ENCODE data around the gene ICE2. TPM values are rescaled to one million over a fixed set of nuclear protein-coding genes. Genes with fewer than 3 reads are reported as not detected.

ICE2 gene, protein sequence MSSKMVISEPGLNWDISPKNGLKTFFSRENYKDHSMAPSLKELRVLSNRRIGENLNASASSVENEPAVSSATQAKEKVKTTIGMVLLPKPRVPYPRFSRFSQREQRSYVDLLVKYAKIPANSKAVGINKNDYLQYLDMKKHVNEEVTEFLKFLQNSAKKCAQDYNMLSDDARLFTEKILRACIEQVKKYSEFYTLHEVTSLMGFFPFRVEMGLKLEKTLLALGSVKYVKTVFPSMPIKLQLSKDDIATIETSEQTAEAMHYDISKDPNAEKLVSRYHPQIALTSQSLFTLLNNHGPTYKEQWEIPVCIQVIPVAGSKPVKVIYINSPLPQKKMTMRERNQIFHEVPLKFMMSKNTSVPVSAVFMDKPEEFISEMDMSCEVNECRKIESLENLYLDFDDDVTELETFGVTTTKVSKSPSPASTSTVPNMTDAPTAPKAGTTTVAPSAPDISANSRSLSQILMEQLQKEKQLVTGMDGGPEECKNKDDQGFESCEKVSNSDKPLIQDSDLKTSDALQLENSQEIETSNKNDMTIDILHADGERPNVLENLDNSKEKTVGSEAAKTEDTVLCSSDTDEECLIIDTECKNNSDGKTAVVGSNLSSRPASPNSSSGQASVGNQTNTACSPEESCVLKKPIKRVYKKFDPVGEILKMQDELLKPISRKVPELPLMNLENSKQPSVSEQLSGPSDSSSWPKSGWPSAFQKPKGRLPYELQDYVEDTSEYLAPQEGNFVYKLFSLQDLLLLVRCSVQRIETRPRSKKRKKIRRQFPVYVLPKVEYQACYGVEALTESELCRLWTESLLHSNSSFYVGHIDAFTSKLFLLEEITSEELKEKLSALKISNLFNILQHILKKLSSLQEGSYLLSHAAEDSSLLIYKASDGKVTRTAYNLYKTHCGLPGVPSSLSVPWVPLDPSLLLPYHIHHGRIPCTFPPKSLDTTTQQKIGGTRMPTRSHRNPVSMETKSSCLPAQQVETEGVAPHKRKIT
- total RNA-seq (10 to 100 TPM; 36.0 to 67.5 TPM), polyA plus RNA-seq (10 to 100 TPM in 1 of 2 donors, 1 to 10 TPM in 1; 10.0 to 11.3 TPM)
- long read RNA-seq, donor 1, full-length matches to known transcripts, result 15 of 15 reads
- long read RNA-seq, donor 1, partial matches to known transcripts, result 0 of 15 reads
- long read RNA-seq, donor 1, other reads (novel, unspliced or antisense), result 0 of 15 reads
- long read RNA-seq, donor 2, partial matches to known transcripts, result 0 of 1 reads
- long read RNA-seq, donor 2, other reads (novel, unspliced or antisense), result 0 of 1 reads
- long read RNA-seq, donor 3, full-length matches to known transcripts, result 2 of 2 reads
- long read RNA-seq, donor 3, partial matches to known transcripts, result 0 of 2 reads
- long read RNA-seq, donor 3, other reads (novel, unspliced or antisense), result 0 of 2 reads
- long read RNA-seq, donor 4, partial matches to known transcripts, result 0 of 1 reads
- long read RNA-seq, donor 4, other reads (novel, unspliced or antisense), result 0 of 1 reads
- long read RNA-seq, donor 5, full-length matches to known transcripts, result 4 of 10 reads
- long read RNA-seq, donor 5, partial matches to known transcripts, result 6 of 10 reads
- long read RNA-seq, donor 5, other reads (novel, unspliced or antisense), result 0 of 10 reads

- H3K27me3 ChIP-seq (ENCODE audit: control insufficient read depth in 3 of 3, insufficient read depth in 3 of 3, low read length in 2 of 3), result no peaks in the 10 kb centered on the region
- WGBS, 2 donors, result 0% methylated on average over 55 to 57 of the region's 57 CpGs
- peak; percentile 93 for ATAC-seq (ENCODE audit: insufficient read depth, low FRiP score)
Measured at GRCh38 chr15:60478566-60479360, at the start of gene ICE2. ICE2 (minus strand) TSS chr15:60479142; CDS start chr15:60477977, 1,165 bp downstream.

DNA sequence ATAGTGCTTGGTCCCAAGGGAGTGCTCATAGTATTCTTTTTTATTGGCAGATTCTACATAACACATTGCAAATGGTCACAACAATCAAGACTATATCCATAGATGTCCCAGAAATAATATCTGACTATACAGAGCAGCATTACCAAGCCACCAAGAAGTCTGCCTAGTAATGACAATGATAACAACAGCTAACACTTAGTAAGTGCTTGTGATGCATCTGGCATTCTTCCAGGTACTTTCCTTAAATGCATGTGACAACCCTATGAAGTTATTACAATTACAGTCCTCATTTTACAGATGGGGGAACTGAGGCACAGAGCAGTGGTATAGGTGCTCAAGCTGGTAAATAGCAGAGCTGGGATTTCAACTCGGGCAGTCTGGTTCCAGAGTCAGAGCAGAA lies 49.6 kb upstream of the ICE2 start:
- WGBS, 2 donors, result 89 to 94% methylated on average over 1 of the region's 1 CpG
- Histone ChIP-seq H3K4me3 (no peak overlapping the region), H3K27ac (ENCODE audit: low read depth in 1 of 2, low read length in 1 of 2) (no peak overlapping the region), H3K4me1 (ENCODE audit: control insufficient read depth in 5 of 5, insufficient read depth in 5 of 5, low read length in 5 of 5) (peaks cover 0 to 25% (median 4%) of the 10 kb centered on the region in 5 donors), H3K36me3 (ENCODE audit: control insufficient read depth in 4 of 4, insufficient read depth in 4 of 4, low read length in 4 of 4) (peaks cover 0 to 6% (median 2%) of the 10 kb centered on the region in 4 donors), H3K9ac (ENCODE audit: insufficient read depth in 1 of 2, low read length in 2 of 2) (no peak overlapping the region), H3K9me3 (ENCODE audit: control insufficient read depth in 4 of 4, insufficient read depth in 3 of 4, low read length in 3 of 4) (no peaks in the 10 kb centered on the region), H3K27me3 (ENCODE audit: control insufficient read depth in 3 of 3, insufficient read depth in 3 of 3, low read length in 2 of 3) (no peaks in the 10 kb centered on the region)
- DNase-seq (no peak), ATAC-seq (ENCODE audit: insufficient read depth, low FRiP score) (no peak)
- no peak for TF ChIP-seq CTCF (IDR thresholded peaks at IDR 0.05; ENCODE audit: control extremely low read depth, extremely low read depth)

More at GRCh38 chr15:60478566-60479360, at the start of gene ICE2:
- Histone ChIP-seq H3K36me3 (ENCODE audit: control insufficient read depth in 4 of 4, insufficient read depth in 4 of 4, low read length in 4 of 4) (peaks cover 4 to 14% (median 4%) of the 10 kb centered on the region in 4 donors), H3K4me1 (ENCODE audit: control insufficient read depth in 5 of 5, insufficient read depth in 5 of 5, low read length in 5 of 5) (peaks cover 0 to 26% (median 11%) of the 10 kb centered on the region in 5 donors), H3K9me3 (ENCODE audit: control insufficient read depth in 4 of 4, insufficient read depth in 3 of 4, low read length in 3 of 4) (no peaks in the 10 kb centered on the region), H3K4me3 (peak within 1 kb of the TSS; percentile 81), H3K27ac (ENCODE audit: low read depth in 1 of 2, low read length in 1 of 2) (peak within 1 kb of the TSS; percentile 93 to 98), H3K9ac (ENCODE audit: insufficient read depth in 1 of 2, low read length in 2 of 2) (peak within 1 kb of the TSS; percentile 95 to 99)
- no peak for TF ChIP-seq CTCF (IDR thresholded peaks at IDR 0.05; ENCODE audit: control extremely low read depth, extremely low read depth)
- DNase-seq, result peak; percentile 97 to 98 (median 98)

DNA sequence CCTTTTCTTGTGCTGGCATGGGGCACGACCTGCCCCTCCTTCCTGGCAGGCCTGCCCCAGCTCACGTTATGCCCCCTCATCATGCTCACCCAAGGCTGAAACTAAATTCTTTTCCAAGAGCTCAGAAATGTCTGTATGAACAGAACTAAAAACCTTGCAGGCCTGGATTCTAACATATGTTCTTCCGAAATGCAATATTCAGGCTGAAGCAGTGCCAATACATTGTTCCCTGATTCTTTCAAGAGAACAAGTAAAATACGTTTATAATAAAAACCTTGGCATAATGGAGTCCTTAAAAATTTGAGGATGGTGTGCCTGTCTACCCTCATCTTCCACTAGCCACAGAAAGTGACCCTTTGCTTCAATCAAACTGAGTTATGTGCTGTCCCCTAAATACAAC lies 48.5 kb upstream of the ICE2 start:
- no peaks in the 10 kb centered on the region for H3K9me3 ChIP-seq (ENCODE audit: control insufficient read depth in 4 of 4, insufficient read depth in 3 of 4, low read length in 3 of 4)
- 82 to 91% methylated on average over 4 of the region's 4 CpGs for WGBS, 2 donors

More for the DNA sequence above, 48.5 kb upstream of the ICE2 start:
- Histone ChIP-seq H3K27me3 (ENCODE audit: control insufficient read depth in 3 of 3, insufficient read depth in 3 of 3, low read length in 2 of 3) (no peaks in the 10 kb centered on the region), H3K27ac (ENCODE audit: low read depth in 1 of 2, low read length in 1 of 2) (no peak overlapping the region), H3K9ac (ENCODE audit: insufficient read depth in 1 of 2, low read length in 2 of 2) (no peak overlapping the region), H3K36me3 (ENCODE audit: control insufficient read depth in 4 of 4, insufficient read depth in 4 of 4, low read length in 4 of 4) (peaks cover 0 to 4% (median 2%) of the 10 kb centered on the region in 4 donors), H3K4me3 (no peak overlapping the region), H3K4me1 (ENCODE audit: control insufficient read depth in 5 of 5, insufficient read depth in 5 of 5, low read length in 5 of 5) (peaks cover 0 to 25% (median 4%) of the 10 kb centered on the region in 5 donors)
- no peak for TF ChIP-seq CTCF (IDR thresholded peaks at IDR 0.05; ENCODE audit: control extremely low read depth, extremely low read depth)
- ATAC-seq (ENCODE audit: insufficient read depth, low FRiP score) (no peak), DNase-seq (no peak)

Data from lung (tissue), 16 donors.